Astrocyte of the cerebellum (primary cell): ENCODE measurements around the gene RBM19.

Source experiments
- DNase-seq: peaks from one replicate; pipeline ENCODE4 v3.0.0-alpha.2; 2011; ENCODE audit warnings: low read depth
- H3K4me3 ChIP-seq: 2 replicates; pipeline ENCODE4 v1.5.1; 2011; ENCODE audit warnings: mild to moderate bottlenecking, low read depth, low read length, moderate library complexity
- CTCF ChIP-seq: IDR thresholded peaks from 2 replicates; pipeline ENCODE4 v1.5.1; 2012; ENCODE audit warnings: low read length, low read depth, moderate library complexity, mild to moderate bottlenecking; ENCODE audit errors: missing control alignments
- in situ Hi-C: cut with HindIII; loops from 2 replicates; pipeline ENCODE4 v1.10.0; 2017; ENCODE audit warnings: low sequenced_read_pairs

The RBM19 gene

GRCh38 chr12:113889891-113890581 is 76.1 kb downstream of the RBM19 start:
- in situ Hi-C loops = no loop called here
- no peak for TF ChIP-seq CTCF
- no peak overlapping the region for H3K4me3 ChIP-seq
- DNase-seq = no peak

- in situ Hi-C loops = no loop called here
These were observed 77.0 kb downstream of the RBM19 start for GRCh38 chr12:113889076-113889475.

GRCh38 chr12:113888435-113888834 is 77.7 kb downstream of the RBM19 start:
- no peak overlapping the region for H3K4me3 ChIP-seq
- in situ Hi-C loops = no loop called here
- no peak for DNase-seq
- no peak for TF ChIP-seq CTCF

More at GRCh38 chr12:113889076-113889475, 77.0 kb downstream of the RBM19 start:
- no peak for DNase-seq
- H3K4me3 ChIP-seq = no peak overlapping the region
- no peak for TF ChIP-seq CTCF

- in situ Hi-C loops = no loop called here
- DNase-seq = no peak
- TF ChIP-seq CTCF = no peak
- no peak overlapping the region for H3K4me3 ChIP-seq
These were observed 78.2 kb downstream of the RBM19 start for GRCh38 chr12:113887906-113888305.

- DNase-seq = no peak
- H3K4me3 ChIP-seq = no peak overlapping the region
- no peak for TF ChIP-seq CTCF
- in situ Hi-C loops = no loop called here
These were observed 79.4 kb downstream of the RBM19 start for GRCh38 chr12:113886721-113887120.

GRCh38 chr12:113884392-113884791 is 81.7 kb downstream of the RBM19 start:
- no peak for DNase-seq
- no peak for TF ChIP-seq CTCF
- in situ Hi-C loops = no loop called here
- no peak overlapping the region for H3K4me3 ChIP-seq

GRCh38 chr12:113882690-113883089 is 83.4 kb downstream of the RBM19 start:
- DNase-seq = no peak
- in situ Hi-C loops = no loop called here
- no peak overlapping the region for H3K4me3 ChIP-seq
- no peak for TF ChIP-seq CTCF
